ENCODE measurements around the gene SCP2D1. TPM values are rescaled to one million over a fixed set of nuclear protein-coding genes. Genes with fewer than 3 reads are reported as not detected.

The SCP2D1 gene
- total and polyA plus RNA-seq, 2 of the 8 experiments (the other 6 are each of a cell fraction or from before 2014, with no cell fraction given): not detected

DNA sequence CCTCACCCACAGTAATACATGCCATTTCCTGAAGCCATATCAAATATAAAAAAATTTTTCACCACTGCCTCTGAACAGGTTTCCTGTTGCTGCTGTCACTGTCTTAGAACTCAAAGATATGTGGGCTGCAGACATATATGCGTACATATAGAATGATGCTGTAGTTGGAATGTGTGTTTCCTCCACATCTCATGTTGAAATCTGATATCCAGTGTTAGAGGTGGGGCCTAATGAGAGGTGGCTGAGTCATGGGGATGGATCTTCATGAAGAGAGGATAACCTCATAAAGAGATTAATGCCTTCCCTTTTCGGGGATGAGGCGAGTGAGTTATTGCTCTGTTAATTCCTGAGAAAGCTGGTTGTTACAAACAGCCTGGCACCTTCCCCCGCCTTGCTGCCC, 7.7 kb upstream of the SCP2D1 start:
- no peaks in the 10 kb centered on the region for H3K36me3 ChIP-seq (ENCODE audit: control insufficient read depth in 2 of 4, insufficient read depth in 4 of 4, low read length in 3 of 4)
- FAIRE-seq: no peak

More for the DNA sequence above, 7.7 kb upstream of the SCP2D1 start:
- H3K27ac ChIP-seq (ENCODE audit: low read depth, low read length): no peak overlapping the region
- H3K9ac ChIP-seq (replicated peaks in 1 of 4; ENCODE audit: extremely low read depth in 1 of 4, low read depth in 3 of 4, low read length in 3 of 4): no peak overlapping the region
- TF ChIP-seq GABPA (IDR thresholded peaks at IDR 0.05; ENCODE audit: borderline replicate concordance, insufficient read depth, low read length) (no peak), SP4 (IDR thresholded peaks at IDR 0.05; ENCODE audit: low read length) (no peak), TCF12 (IDR thresholded peaks at IDR 0.05; ENCODE audit: low read depth, low read length) (no peak), YY1 (IDR thresholded peaks at IDR 0.05; ENCODE audit: low read depth, low read length) (no peak), MAX (IDR thresholded peaks at IDR 0.05) (no peak), SAP30 (IDR thresholded peaks at IDR 0.05; ENCODE audit: insufficient read depth, insufficient replicate concordance, low read length) (no peak), TAF1 (IDR thresholded peaks at IDR 0.05; ENCODE audit: low read depth, low read length) (no peak), E2F6 (IDR thresholded peaks at IDR 0.05) (no peak)
- no peak overlapping the region for H3K23ac ChIP-seq (ENCODE audit: insufficient read length)
- H4K20me1 ChIP-seq (replicated peaks in 1 of 2; ENCODE audit: control insufficient read depth in 1 of 2, insufficient read depth in 2 of 2, low read length in 2 of 2): no peaks in the 10 kb centered on the region
- POLR2A ChIA-PET (ENCODE audit: partially characterized antibody): no interaction called here
- H2BK120ac ChIP-seq (replicated peaks; ENCODE audit: low read depth, low read length): no peak overlapping the region
- no peaks in the 10 kb centered on the region for H3K27me3 ChIP-seq (replicated peaks in 1 of 4; ENCODE audit: control insufficient read depth in 3 of 4, extremely low read depth in 1 of 4, insufficient read depth in 3 of 4, low read length in 3 of 4)
- no peak overlapping the region for H3K4me2 ChIP-seq (ENCODE audit: insufficient read depth in 1 of 2, low read depth in 2 of 2, low read length in 2 of 2)
- no peak overlapping the region for H3K14ac ChIP-seq (ENCODE audit: insufficient read length)
- no peaks in the 10 kb centered on the region for H3K4me1 ChIP-seq (replicated peaks in 1 of 4; ENCODE audit: control insufficient read depth in 3 of 4, insufficient read depth in 4 of 4, low read length in 3 of 4)
- H4K8ac ChIP-seq (ENCODE audit: extremely low read depth, insufficient read depth, low read length): no peak overlapping the region
- CTCF ChIA-PET (ENCODE audit: partially characterized antibody): no interaction called here
- no peak overlapping the region for H2BK20ac ChIP-seq (ENCODE audit: low read length)
- no peak overlapping the region for H2AK5ac ChIP-seq (ENCODE audit: low read depth, low read length)
- no peaks in the 10 kb centered on the region for H3K79me1 ChIP-seq (ENCODE audit: low read depth, low read length)
- no peak overlapping the region for H3K18ac ChIP-seq (ENCODE audit: extremely low read depth, low read length)
- no peak overlapping the region for H3K4ac ChIP-seq (replicated peaks; ENCODE audit: insufficient read length, low read depth, low read length)
- H2BK5ac ChIP-seq (ENCODE audit: low read depth, low read length): no peak overlapping the region
- H4K5ac ChIP-seq (ENCODE audit: insufficient read length, low read depth, low read length): no peak overlapping the region
- no peak for DNase-seq (ENCODE audit: low read depth in 1 of 2, low spot score in 2 of 2)
- no peak overlapping the region for H2AFZ ChIP-seq (ENCODE audit: low read length)
- WGBS, 2 experiments (ENCODE audit: extremely low coverage in 1 of 2, insufficient coverage in 1 of 2, insufficient read length in 1 of 2, insufficient replicate concordance in 2 of 2, low coverage in 1 of 2, low lambda C conversion rate in 2 of 2, missing lambda C conversion rate in 1 of 2): 85% methylated on average over 4 of the region's 4 CpGs; no CpG with 5 or more reads in 1 of the 2 experiments
- H2BK12ac ChIP-seq (ENCODE audit: low read depth, low read length): no peak overlapping the region
- H3K79me2 ChIP-seq (ENCODE audit: control insufficient read depth in 1 of 2, insufficient read depth in 2 of 2, low read length in 2 of 2): no peaks in the 10 kb centered on the region
- no peak overlapping the region for H3K56ac ChIP-seq (replicated peaks; ENCODE audit: insufficient read length, low read depth, low read length)
- no peak overlapping the region for H4K91ac ChIP-seq (replicated peaks; ENCODE audit: insufficient read length, low read length)
- no peak overlapping the region for H3K4me3 ChIP-seq (ENCODE audit: extremely low read depth in 1 of 4, insufficient read depth in 2 of 4, low read depth in 3 of 4, low read length in 4 of 4)
- H2BK15ac ChIP-seq (ENCODE audit: low read length): no peak overlapping the region
- H3K23me2 ChIP-seq (ENCODE audit: low read depth, low read length): no peaks in the 10 kb centered on the region
- no peaks in the 10 kb centered on the region for H3K9me3 ChIP-seq (ENCODE audit: insufficient read depth in 2 of 2, low read depth in 1 of 2, low read length in 1 of 2)
